ENCODE data around the gene URAD. TPM values are rescaled to one million over a fixed set of nuclear protein-coding genes. Genes with fewer than 3 reads are reported as not detected.
A peak's percentile ranks its signal among the peaks of the same experiment; 100 is the strongest.

The URAD gene
- total RNA-seq, 6 experiments from 2014 or later, result not detected

DNA sequence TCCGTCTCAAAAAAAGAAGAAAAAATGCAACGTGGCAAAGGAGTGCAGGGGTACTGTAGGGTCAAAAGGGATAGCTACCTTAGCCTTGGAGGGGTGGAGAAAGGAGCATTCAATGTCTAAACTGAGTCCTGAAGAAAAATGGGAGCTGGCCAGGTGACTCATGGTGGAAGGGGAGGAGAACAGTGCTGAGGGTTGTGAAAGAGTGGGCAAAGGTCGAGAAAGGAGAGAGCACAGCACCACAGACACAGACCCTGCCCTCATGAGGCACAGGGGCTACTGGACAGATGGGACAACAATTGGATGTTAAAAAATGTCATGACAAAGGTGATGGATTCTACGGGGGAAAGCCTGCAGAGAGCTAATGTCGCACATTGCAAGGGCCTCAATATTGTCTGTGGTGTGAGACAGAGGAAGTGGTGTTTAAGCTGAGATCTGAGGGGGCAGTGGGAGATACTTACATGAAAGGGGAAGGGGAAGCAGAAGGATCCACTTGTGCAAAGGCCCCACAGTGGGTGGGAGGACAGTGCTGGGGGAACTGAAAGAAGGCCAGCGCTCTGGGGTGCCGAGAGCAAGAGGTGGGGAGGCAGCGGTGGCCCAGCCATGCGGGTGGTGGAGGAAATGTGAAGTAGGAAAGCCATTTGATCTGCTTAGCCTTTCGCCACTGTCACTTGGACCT, 42.9 kb upstream of the URAD start:
- Mint-ChIP-seq H3K36me3 (ENCODE audit: low read depth) (no peaks in the 10 kb centered on the region), H3K27me3 (ENCODE audit: insufficient read depth) (peaks cover 14% of the 10 kb centered on the region; the same call in 1 of the 2 replicates), H3K9me3 (no peaks in the 10 kb centered on the region), H3K27ac (no peak overlapping the region), H3K4me1 (ENCODE audit: low read depth) (peaks cover 20% of the 10 kb centered on the region), H3K4me3 (no peak overlapping the region)
- no peak for TF ChIP-seq CTCF (IDR thresholded peaks at IDR 0.05)
- DNase-seq, result no peak

DNA sequence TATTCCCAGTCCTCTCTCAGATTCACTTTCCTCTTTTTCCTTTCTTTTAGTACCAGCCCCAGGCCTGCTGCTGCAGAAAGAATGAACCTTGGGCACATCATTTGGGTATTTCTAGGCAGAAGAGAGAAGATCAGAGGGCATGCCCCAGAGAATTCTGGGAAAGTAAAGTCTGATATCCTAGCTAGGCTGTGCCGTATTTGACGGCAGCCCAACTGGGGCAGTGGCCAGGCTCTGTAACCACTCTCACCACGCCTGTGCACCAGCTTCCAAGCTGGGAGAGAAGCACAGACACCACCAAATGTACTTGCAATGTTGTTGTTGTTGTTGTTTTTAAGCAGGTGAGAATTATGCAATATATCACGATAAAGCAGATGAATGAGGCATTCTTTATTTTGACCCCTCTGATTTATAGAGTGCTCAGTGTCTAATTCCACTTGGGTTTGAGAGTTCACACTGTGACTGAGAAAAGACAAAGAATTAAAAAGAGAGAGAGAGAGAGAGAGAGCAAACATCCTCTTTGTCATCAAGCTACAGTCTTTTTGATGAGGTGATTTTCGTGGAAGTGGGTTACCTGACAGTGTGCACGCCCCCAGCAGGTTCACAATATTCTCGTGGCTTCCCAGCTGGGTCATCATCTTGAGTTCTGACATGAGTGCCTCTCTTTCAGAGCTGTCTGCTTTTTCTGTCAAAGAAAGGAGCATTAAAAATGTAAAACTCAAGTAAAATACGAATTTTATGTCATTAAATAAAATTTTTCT, 39.3 kb upstream of the URAD start:
- DNase-seq, result no peak
- TF ChIP-seq CTCF (IDR thresholded peaks at IDR 0.05), result no peak
- peaks cover 15% of the 10 kb centered on the region for H3K27me3 Mint-ChIP-seq (ENCODE audit: insufficient read depth)
- H3K4me1 Mint-ChIP-seq (ENCODE audit: low read depth), result peaks cover 10% of the 10 kb centered on the region
- H3K36me3 Mint-ChIP-seq (ENCODE audit: low read depth), result no peaks in the 10 kb centered on the region
- H3K4me3 Mint-ChIP-seq, result no peak overlapping the region
- H3K27ac Mint-ChIP-seq, result no peak overlapping the region
- H3K9me3 Mint-ChIP-seq, result no peaks in the 10 kb centered on the region

DNA sequence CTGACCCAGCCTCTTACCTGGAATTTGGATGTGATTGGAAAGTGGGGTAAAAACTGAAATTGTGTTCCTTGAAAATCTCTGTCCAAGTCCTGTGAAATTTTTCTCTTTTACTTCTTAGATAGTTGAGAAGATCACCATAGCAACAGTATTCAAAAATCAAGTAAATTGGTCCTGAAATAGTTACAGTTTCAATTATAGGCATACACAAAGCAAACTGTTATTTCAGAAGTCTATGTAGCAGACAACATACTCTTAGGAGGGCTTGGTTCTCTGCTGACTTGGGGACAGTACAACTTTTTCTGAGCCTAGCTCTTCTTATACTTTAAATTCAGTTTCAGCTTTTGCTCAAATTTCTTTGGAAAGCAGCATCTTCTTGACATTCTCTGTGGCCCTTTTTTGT, 38.6 kb upstream of the URAD start:
- TF ChIP-seq CTCF (IDR thresholded peaks at IDR 0.05), result no peak
- DNase-seq, result no peak
- Mint-ChIP-seq H3K4me3 (no peak overlapping the region), H3K9me3 (no peaks in the 10 kb centered on the region), H3K27ac (no peak overlapping the region), H3K4me1 (ENCODE audit: low read depth) (peaks cover 17% of the 10 kb centered on the region), H3K36me3 (ENCODE audit: low read depth) (no peaks in the 10 kb centered on the region), H3K27me3 (ENCODE audit: insufficient read depth) (peaks cover 8% of the 10 kb centered on the region)

DNA sequence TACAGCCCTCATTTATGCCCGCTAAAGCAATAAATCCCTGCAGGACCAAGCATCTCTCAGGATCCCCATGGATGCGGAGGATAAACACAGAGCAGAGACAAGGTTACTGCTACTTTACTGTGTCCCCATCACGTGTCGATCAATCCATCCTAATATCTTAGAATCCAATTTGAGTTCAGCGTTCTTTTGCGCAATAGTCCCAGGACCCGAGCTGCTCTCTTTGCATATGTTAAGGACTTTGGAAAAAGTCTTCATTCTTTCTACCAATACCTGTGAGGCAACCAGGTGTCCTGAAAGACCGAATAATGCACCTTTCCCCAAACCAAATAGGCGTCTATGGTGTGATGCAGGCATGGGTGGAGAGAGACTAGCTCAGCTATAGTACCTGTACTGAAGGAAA, 38.0 kb upstream of the URAD start:
- Mint-ChIP-seq H3K4me3 (no peak overlapping the region), H3K4me1 (ENCODE audit: low read depth) (peaks cover 17% of the 10 kb centered on the region), H3K27ac (no peak overlapping the region), H3K9me3 (no peaks in the 10 kb centered on the region), H3K36me3 (ENCODE audit: low read depth) (no peaks in the 10 kb centered on the region), H3K27me3 (ENCODE audit: insufficient read depth) (peaks cover 5% of the 10 kb centered on the region)
- DNase-seq, result no peak
- no peak for TF ChIP-seq CTCF (IDR thresholded peaks at IDR 0.05)

DNA sequence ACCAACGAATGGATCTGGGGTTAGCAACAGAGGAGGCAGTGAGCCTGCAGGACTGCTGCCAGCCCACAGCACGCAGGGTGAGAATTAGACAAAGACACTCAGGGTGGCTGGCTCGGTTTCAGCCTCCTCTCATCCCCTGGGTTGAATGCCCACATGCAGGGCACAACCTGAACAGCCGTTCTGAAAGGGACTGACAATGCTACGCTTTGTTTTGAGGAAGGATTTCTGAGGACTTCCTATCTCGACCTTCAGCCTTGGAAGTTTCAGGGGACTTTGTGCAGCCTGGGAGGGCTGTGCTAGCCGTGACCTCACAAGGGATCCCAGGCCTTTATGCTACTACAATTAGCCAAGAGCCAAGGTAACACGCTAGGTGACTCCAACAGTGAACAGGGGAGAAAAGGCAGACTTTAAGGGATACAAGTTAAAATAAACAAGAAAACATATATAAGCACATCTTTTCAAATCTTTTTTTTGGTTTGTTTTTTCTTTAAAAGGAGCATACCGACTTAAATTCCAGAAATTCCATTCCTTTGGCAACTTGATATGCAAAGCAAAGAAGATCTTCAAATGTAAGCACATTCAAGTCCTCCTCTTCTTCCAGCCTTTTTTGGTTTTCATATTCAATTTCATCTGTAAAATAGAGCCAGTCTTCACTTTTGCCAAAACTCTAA, 34.5 kb upstream of the URAD start:
- Mint-ChIP-seq H3K4me1 (ENCODE audit: low read depth) (peaks cover 17% of the 10 kb centered on the region), H3K9me3 (no peaks in the 10 kb centered on the region), H3K4me3 (no peak overlapping the region), H3K27ac (no peak overlapping the region; the same call in 1 of the 2 replicates), H3K27me3 (ENCODE audit: insufficient read depth) (peaks cover 5% of the 10 kb centered on the region), H3K36me3 (ENCODE audit: low read depth) (no peaks in the 10 kb centered on the region)
- peak; percentile 5 for DNase-seq
- no peak for TF ChIP-seq CTCF (IDR thresholded peaks at IDR 0.05)

All from HFFc6 (cell line).